T-cell (primary cell): ENCODE measurements around the gene DGUOK. TPM values are rescaled to one million over a fixed set of nuclear protein-coding genes. Genes with fewer than 3 reads are reported as not detected.

Experiments
- ATAC-seq, 4 experiments: fragments of 200-7000 bp in 3 of 4; fragments of 150-1000 bp in 1 of 4; cut with Tn5 transposase; replicated peaks in 1 of 4; 1 replicate in 3 of 4; 2 replicates in 1 of 4; pipeline ENCODE4 v1.10.0; 2021; ENCODE audit warnings: moderate library complexity in 3 of 4, mild to moderate bottlenecking in 2 of 4, moderate number of reproducible peaks in 1 of 4
- CTCF ChIA-PET, 2 donors: fragments of 300-600 bp; sonication (Branson Sonifier 250); formaldehyde crosslinking; loops; one replicate each; lab custom pipeline; 2022; ENCODE audit warnings: antibody characterized with exemption in 2 of 2; lab: Charles Lee
- POLR2A ChIA-PET, 2 donors: fragments of 300-600 bp; sonication (Branson Sonifier 250); formaldehyde crosslinking; loops; one replicate each; lab custom pipeline; 2022; ENCODE audit warnings: antibody characterized with exemption in 2 of 2; lab: Charles Lee
- DNase-seq, 35 experiments: peaks; one replicate each; pipeline versions ENCODE4 v3.0.0 to v3.0.0-alpha.2; 2013 to 2023
- H3K27ac ChIP-seq: one replicate; pipeline ENCODE4 v1.5.1; 2013; ENCODE audit warnings: low read length
- H3K27me3 ChIP-seq, 2 experiments: replicated peaks in 1 of 2; 1 replicate in 1 of 2; 2 replicates in 1 of 2; pipeline versions ENCODE4 v1.6.1 to v1.7.0; 2013; ENCODE audit warnings: low read length in 1 of 2, mixed read lengths in 1 of 2; ENCODE audit not compliant: control insufficient read depth in 2 of 2, insufficient read depth in 2 of 2; ENCODE audit errors: extremely low read depth in 1 of 2
- H3K36me3 ChIP-seq, 2 donors: 1 replicate in 1 of 2; 2 replicates in 1 of 2; pipeline versions ENCODE4 v1.6.1 to v1.7.0; 2013; ENCODE audit warnings: low read length in 1 of 2; ENCODE audit not compliant: control insufficient read depth in 2 of 2, insufficient read depth in 1 of 2; ENCODE audit errors: extremely low read depth in 1 of 2
- H3K4me1 ChIP-seq, 2 experiments: 1 replicate in 1 of 2; 2 replicates in 1 of 2; pipeline versions ENCODE4 v1.6.1 to v1.7.0; 2013; ENCODE audit warnings: low read length in 2 of 2, mixed read lengths in 1 of 2; ENCODE audit not compliant: insufficient read depth in 2 of 2, control insufficient read depth in 1 of 2; ENCODE audit errors: extremely low read depth in 1 of 2
- H3K4me3 ChIP-seq, 2 donors: 1 replicate in 1 of 2; 2 replicates in 1 of 2; pipeline versions ENCODE4 v1.5.1 to v1.7.0; 2013; ENCODE audit warnings: mild to moderate bottlenecking in 2 of 2, low read length in 1 of 2, moderate library complexity in 1 of 2; ENCODE audit not compliant: control insufficient read depth in 1 of 2; ENCODE audit errors: extremely low read depth in 1 of 2
- H3K9me3 ChIP-seq: 2 replicates; pipeline ENCODE4 v1.7.0; 2013
- H3K27ac Mint-ChIP-seq, 2 donors: one replicate each; pipeline ENCODE4 v1.8.0; 2020 to 2021; ENCODE audit warnings: mild to moderate bottlenecking in 2 of 2, mixed read lengths in 2 of 2
- H3K27me3 Mint-ChIP-seq, 2 donors: one replicate each; pipeline ENCODE4 v1.8.0; 2021 to 2022; ENCODE audit warnings: mixed read lengths in 2 of 2
- H3K36me3 Mint-ChIP-seq: one replicate; pipeline ENCODE4 v1.8.0; 2021; ENCODE audit warnings: mixed read lengths
- H3K4me1 Mint-ChIP-seq, 3 donors: one replicate each; pipeline ENCODE4 v1.8.0; 2020 to 2022; ENCODE audit warnings: mixed read lengths in 3 of 3, mild to moderate bottlenecking in 1 of 3
- H3K4me3 Mint-ChIP-seq, 3 donors: one replicate each; pipeline ENCODE4 v1.8.0; 2020 to 2022; ENCODE audit warnings: mild to moderate bottlenecking in 3 of 3, mixed read lengths in 3 of 3, moderate library complexity in 3 of 3
- H3K9me3 Mint-ChIP-seq, 3 donors: one replicate each; pipeline ENCODE4 v1.8.0; 2020 to 2022; ENCODE audit warnings: mixed read lengths in 3 of 3
- WGBS: methylation state at CpG from one replicate; pipeline ENCODE4 v1.1.5; 2013; ENCODE audit warnings: missing lambda C conversion rate; ENCODE audit not compliant: insufficient coverage; 5-methylcytosine and 5-hydroxymethylcytosine counted together
- total RNA-seq, 35 experiments: library from RNA in 6 of 35; stranded (reverse) in 6 of 35; fragments of 120-200 nt in 1 of 35; gene quantifications; one replicate each; pipeline versions ENCODE4 v1.2.1 to v1.2.4 and lab custom pipeline; 2013 to 2026

The DGUOK gene
- total RNA-seq, 5 donors from 2014 or later (not counting 1 experiment from before 2014, with no cell fraction given) = 44.0 to 70.2 (median 62.5) TPM

DNA sequence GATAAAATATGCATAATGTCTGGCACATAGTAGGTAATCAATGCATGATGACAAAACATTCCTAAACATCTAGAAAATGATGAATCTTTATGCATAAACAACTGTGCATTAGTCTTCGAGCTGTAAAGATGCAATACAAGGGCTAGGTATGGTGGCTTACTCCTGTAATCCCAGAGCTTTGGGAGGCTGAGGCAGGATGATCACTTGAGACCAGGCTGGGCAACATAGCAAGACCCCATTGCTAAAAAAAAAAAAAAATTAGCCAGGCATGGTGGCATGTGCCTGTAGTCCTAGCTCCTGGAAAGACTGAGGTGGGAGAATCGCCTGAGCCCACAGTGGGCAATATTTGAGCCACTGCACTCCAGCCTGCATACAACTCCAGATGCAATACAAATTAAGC, 63.3 kb downstream of the DGUOK start:
- ChIA-PET CTCF (interaction anchor here (0.6 to 0.7 kb wide), 2 partner anchors 46 to 65 kb away, joined by 3 to 4 read pairs; no protein-coding TSS in a partner anchor), POLR2A (no interaction called here)
- Histone ChIP-seq H3K9me3 (no peaks in the 10 kb centered on the region), H3K27ac (no peak overlapping the region), H3K4me3 (no peak overlapping the region), H3K27me3 (no peaks in the 10 kb centered on the region), H3K36me3 (peaks cover 5 to 6% of the 10 kb centered on the region in 2 donors), H3K4me1 (peaks cover 15 to 51% of the 10 kb centered on the region in 2 experiments)
- Mint-ChIP-seq H3K27me3 (no peaks in the 10 kb centered on the region), H3K36me3 (peaks cover 35% of the 10 kb centered on the region), H3K27ac (no peak overlapping the region), H3K4me1 (peaks cover 76 to 83% (median 81%) of the 10 kb centered on the region in 3 donors), H3K4me3 (peak overlapping the region in 1 of 3 donors; percentile 84), H3K9me3 (peaks cover 3 to 4% (median 3%) of the 10 kb centered on the region in 3 donors)
- ATAC-seq = no peak
- WGBS = 100% methylated on average over 1 of the region's 2 CpGs
- DNase-seq = no peak

DNA sequence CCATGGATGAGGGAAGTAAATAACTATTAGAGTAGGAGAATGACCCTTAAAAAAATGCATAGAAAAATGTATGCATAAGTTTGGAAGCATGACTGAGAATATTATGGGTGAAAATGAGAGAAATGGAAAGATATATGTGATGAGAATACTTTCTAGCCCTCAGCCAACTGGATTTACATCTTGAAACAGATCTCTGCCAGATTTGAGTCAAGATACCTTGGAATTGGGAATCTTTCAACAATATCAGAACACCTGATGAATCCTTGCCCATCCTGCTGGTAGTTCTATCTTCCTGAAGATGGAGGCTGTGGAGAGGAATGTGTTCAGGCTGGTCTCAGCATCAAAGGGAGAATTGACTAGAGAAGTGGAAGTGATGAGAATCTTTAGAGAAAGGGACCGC, 63.9 kb downstream of the DGUOK start:
- Histone ChIP-seq H3K27ac (no peak overlapping the region), H3K9me3 (no peaks in the 10 kb centered on the region), H3K4me3 (no peak overlapping the region), H3K4me1 (peaks cover 15 to 52% of the 10 kb centered on the region in 2 experiments), H3K27me3 (no peaks in the 10 kb centered on the region), H3K36me3 (peaks cover 5 to 6% of the 10 kb centered on the region in 2 donors)
- Mint-ChIP-seq H3K4me1 (peaks cover 79 to 86% (median 85%) of the 10 kb centered on the region in 3 donors), H3K4me3 (no peak overlapping the region), H3K36me3 (peaks cover 35% of the 10 kb centered on the region), H3K27ac (peak overlapping the region in 1 of 2 donors; percentile 50), H3K27me3 (no peaks in the 10 kb centered on the region), H3K9me3 (peaks cover 3 to 4% (median 3%) of the 10 kb centered on the region in 3 donors)
- ChIA-PET POLR2A (no interaction called here), CTCF (interaction anchor here in 1 of 2 donors (0.6 kb wide), 1 partner anchor 46 kb away, joined by 3 read pairs; no protein-coding TSS in a partner anchor)
- DNase-seq (no peak), ATAC-seq (no peak)
- 89% methylated on average over 1 of the region's 1 CpG for WGBS

DNA sequence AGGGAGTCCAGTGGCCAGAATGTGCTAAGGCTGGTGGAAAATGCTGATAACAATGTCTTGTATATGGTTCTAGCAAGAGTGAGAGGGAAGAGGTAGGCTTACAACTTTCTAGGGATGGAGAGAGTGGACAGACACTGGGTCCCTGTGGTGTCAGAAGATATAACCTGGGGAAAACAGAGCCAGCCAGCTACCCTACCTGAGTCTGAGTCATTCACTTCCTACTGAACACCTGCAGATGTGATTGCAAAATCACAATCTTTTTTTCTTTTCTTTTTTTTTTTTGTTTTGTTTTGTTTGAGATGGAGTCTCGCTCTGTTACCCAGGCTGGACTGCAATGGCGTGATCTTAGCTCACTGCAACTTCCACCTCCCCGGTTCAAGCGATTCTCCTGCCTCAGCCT, 65.4 kb downstream of the DGUOK start:
- POLR2A ChIA-PET = interaction anchor here in 1 of 2 donors (0.6 kb wide), 1 partner anchor 153 kb away, joined by 3 read pairs; no protein-coding TSS in a partner anchor
- H3K36me3 ChIP-seq = peaks cover 5 to 9% of the 10 kb centered on the region in 2 donors
- Mint-ChIP-seq H3K4me3 (peak overlapping the region in 1 of 3 donors; percentile 18), H3K4me1 (peaks cover 75 to 84% (median 77%) of the 10 kb centered on the region in 3 donors), H3K27me3 (no peaks in the 10 kb centered on the region), H3K9me3 (peaks cover 3 to 4% (median 3%) of the 10 kb centered on the region in 3 donors), H3K36me3 (peaks cover 35% of the 10 kb centered on the region), H3K27ac (peak overlapping the region in 1 of 2 donors; percentile 6)
- H3K27me3 ChIP-seq = no peaks in the 10 kb centered on the region
- H3K27ac ChIP-seq = no peak overlapping the region
- CTCF ChIA-PET = no interaction called here
- no peaks in the 10 kb centered on the region for H3K9me3 ChIP-seq
- 90% methylated on average over 4 of the region's 4 CpGs for WGBS
- ATAC-seq (no peak), DNase-seq (no peak)
- peaks cover 11 to 51% of the 10 kb centered on the region in 2 experiments for H3K4me1 ChIP-seq
- no peak overlapping the region for H3K4me3 ChIP-seq

DNA sequence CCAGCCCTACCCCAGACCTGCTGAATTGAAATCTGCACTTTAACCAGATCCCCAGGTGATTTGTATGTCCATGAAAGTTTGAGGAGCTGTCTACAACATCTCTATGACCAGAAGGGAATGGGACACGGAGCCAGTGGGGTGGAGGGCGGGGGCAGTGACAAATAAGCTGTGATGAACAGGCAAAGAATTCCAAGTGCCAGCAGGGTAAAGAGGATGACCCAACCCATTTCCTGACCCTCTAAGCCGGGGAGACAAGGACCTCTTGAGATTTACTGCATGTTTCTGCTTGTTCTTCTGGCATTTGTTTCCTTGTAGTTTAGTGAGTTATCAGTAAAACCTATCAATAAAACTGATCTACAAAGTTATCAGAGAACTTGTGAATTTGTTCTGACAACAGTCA, 66.7 kb downstream of the DGUOK start:
- Mint-ChIP-seq H3K27me3 (no peaks in the 10 kb centered on the region), H3K9me3 (peaks cover 3 to 4% (median 3%) of the 10 kb centered on the region in 3 donors), H3K4me1 (peaks cover 75 to 84% (median 77%) of the 10 kb centered on the region in 3 donors), H3K27ac (peak overlapping the region; percentile 37 to 78), H3K36me3 (peaks cover 34% of the 10 kb centered on the region), H3K4me3 (peak overlapping the region in 1 of 3 donors; percentile 31)
- Histone ChIP-seq H3K9me3 (no peaks in the 10 kb centered on the region), H3K4me3 (no peak overlapping the region), H3K27ac (no peak overlapping the region), H3K36me3 (peaks cover 5 to 9% of the 10 kb centered on the region in 2 donors), H3K4me1 (peaks cover 15 to 51% of the 10 kb centered on the region in 2 experiments), H3K27me3 (no peaks in the 10 kb centered on the region)
- ATAC-seq (no peak), DNase-seq (no peak)
- CTCF ChIA-PET = no interaction called here
- POLR2A ChIA-PET = no interaction called here
- WGBS = no CpG with 5 or more reads among the region's 3 CpGs

DNA sequence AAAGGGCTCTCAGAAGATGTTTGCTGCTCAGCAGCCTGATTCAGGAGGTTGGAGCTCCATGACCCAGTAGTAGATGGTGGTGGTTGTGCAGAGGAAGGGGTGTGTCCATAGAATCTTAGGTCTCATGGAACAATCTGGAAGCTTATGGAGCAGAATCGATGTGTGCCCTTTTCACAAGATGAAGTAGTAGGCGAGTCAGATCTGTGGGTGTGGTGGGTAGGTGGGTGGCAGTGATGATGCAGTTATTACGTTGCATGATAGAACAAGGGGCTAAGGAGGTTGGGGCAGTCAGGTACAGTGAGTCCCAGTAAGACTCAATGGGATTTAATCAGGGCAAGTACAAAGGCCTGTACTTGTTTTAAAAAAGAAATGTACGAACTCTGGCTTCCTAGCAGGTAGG, 67.1 kb downstream of the DGUOK start:
- H3K4me3 Mint-ChIP-seq = peak overlapping the region in 1 of 3 donors; percentile 31
- no peaks in the 10 kb centered on the region for H3K27me3 ChIP-seq
- peaks cover 14 to 53% of the 10 kb centered on the region in 2 experiments for H3K4me1 ChIP-seq
- peaks cover 32% of the 10 kb centered on the region for H3K36me3 Mint-ChIP-seq
- H3K9me3 Mint-ChIP-seq = peaks cover 3 to 4% (median 3%) of the 10 kb centered on the region in 3 donors
- POLR2A ChIA-PET = no interaction called here
- CTCF ChIA-PET = no interaction called here
- 38% methylated on average over 4 of the region's 4 CpGs for WGBS
- H3K9me3 ChIP-seq = no peaks in the 10 kb centered on the region
- ATAC-seq (no peak), DNase-seq (no peak)
- H3K27me3 Mint-ChIP-seq = no peaks in the 10 kb centered on the region
- no peak overlapping the region for H3K27ac ChIP-seq
- no peak overlapping the region for H3K4me3 ChIP-seq
- H3K36me3 ChIP-seq = peaks cover 5 to 9% of the 10 kb centered on the region in 2 donors
- peak overlapping the region; percentile 41 to 78 for H3K27ac Mint-ChIP-seq
- H3K4me1 Mint-ChIP-seq = peaks cover 75 to 84% (median 78%) of the 10 kb centered on the region in 3 donors

DNA sequence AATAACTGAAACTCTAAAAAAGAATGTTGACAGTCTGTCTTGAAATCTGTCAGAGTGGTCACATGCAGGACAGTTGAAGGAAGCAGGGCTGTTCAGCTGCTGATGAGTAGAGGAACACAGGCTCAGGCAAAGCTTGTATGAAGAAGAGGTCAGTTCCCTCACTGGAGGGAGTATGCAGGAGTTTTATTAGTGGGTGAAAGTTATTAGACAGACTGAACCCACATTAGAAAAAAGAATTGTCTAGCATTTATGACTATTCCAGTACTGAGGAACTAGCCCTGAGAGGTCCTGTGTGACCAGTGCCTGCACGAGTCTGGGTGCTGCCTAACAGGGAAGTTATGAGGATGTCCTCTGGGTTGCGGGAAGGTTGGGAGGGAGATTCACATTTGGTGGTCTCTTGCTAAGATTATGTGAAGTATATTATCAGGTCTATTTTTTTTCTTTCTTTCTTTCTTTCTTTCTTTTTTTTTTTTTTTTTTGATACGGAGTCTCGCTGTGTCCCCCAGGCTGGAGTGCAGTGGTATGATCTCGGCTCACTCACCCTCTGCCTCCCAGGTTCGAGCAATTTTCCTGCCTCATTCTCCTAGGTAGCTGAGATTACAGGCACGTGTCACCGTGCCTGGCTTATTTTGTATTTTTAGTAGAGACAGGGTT, 67.6 kb downstream of the DGUOK start:
- ChIA-PET CTCF (interaction anchor here in 1 of 2 donors (0.7 kb wide), 1 partner anchor 109 kb away, joined by 4 read pairs; no protein-coding TSS in a partner anchor), POLR2A (no interaction called here)
- Mint-ChIP-seq H3K27ac (peak overlapping the region; percentile 41 to 78), H3K9me3 (peaks cover 3 to 4% (median 3%) of the 10 kb centered on the region in 3 donors), H3K36me3 (peaks cover 29% of the 10 kb centered on the region), H3K4me3 (peak overlapping the region in 1 of 3 donors; percentile 31), H3K27me3 (no peaks in the 10 kb centered on the region), H3K4me1 (peaks cover 76 to 84% (median 78%) of the 10 kb centered on the region in 3 donors)
- Histone ChIP-seq H3K4me1 (peaks cover 10 to 53% of the 10 kb centered on the region in 2 experiments), H3K9me3 (no peaks in the 10 kb centered on the region), H3K36me3 (peaks cover 5 to 9% of the 10 kb centered on the region in 2 donors), H3K27ac (no peak overlapping the region), H3K4me3 (no peak overlapping the region), H3K27me3 (no peaks in the 10 kb centered on the region)
- no peak for DNase-seq
- WGBS = 92% methylated on average over 2 of the region's 8 CpGs
- ATAC-seq = no peak
